Tibial nerve (tissue), 4 donors: ENCODE results near the gene S100A11. TPM values are rescaled to one million over a fixed set of nuclear protein-coding genes. Genes with fewer than 3 reads are reported as not detected.

ENCODE experiments used
- DNase-seq, 2 donors: peaks; one replicate each; pipeline ENCODE4 v3.0.0-alpha.2; 2019; ENCODE audit warnings: low spot score in 2 of 2
- H3K27ac ChIP-seq, 4 donors: fragments of 200-600 bp; sonication (generic) in 3 of 4; one replicate each; pipeline ENCODE4 v1.5.1; 2017 to 2019; ENCODE audit warnings: mild to moderate bottlenecking in 1 of 4
- H3K27me3 ChIP-seq, 2 donors: fragments of 200-600 bp; sonication (generic) in 1 of 2; one replicate each; pipeline versions ENCODE4 v1.5.1 to v1.6.0; 2017 to 2019
- H3K36me3 ChIP-seq, 3 donors: fragments of 200-600 bp; sonication (generic); one replicate each; pipeline ENCODE4 v1.5.1; 2018 to 2019
- H3K4me1 ChIP-seq, 4 donors: fragments of 200-600 bp; sonication (generic) in 3 of 4; one replicate each; pipeline ENCODE4 v1.5.1; 2017 to 2019
- H3K4me3 ChIP-seq, 4 donors: fragments of 200-600 bp; sonication (generic) in 3 of 4; one replicate each; pipeline ENCODE4 v1.5.1; 2017 to 2019; ENCODE audit warnings: mild to moderate bottlenecking in 1 of 4, moderate library complexity in 1 of 4
- H3K9me3 ChIP-seq, 4 donors: fragments of 200-600 bp; sonication (generic) in 3 of 4; one replicate each; pipeline ENCODE4 v1.5.1; 2017 to 2019
- CTCF ChIP-seq, 5 experiments: fragments of 200-600 bp in 3 of 5; fragments of 450-650 bp in 2 of 5; sonication (generic) in 3 of 5; IDR thresholded peaks; one replicate each; pipeline ENCODE4 v1.5.1; 2016 to 2019; ENCODE audit warnings: antibody characterized with exemption in 5 of 5, mild to moderate bottlenecking in 3 of 5, moderate library complexity in 2 of 5
- EP300 ChIP-seq, 2 donors: sonication (generic); formaldehyde crosslinking; IDR thresholded peaks; one replicate each; pipeline ENCODE4 v1.6.1; 2017; ENCODE audit warnings: antibody characterized with exemption in 2 of 2, mild to moderate bottlenecking in 1 of 2
- POLR2A ChIP-seq, 2 donors: fragments of 450-650 bp; IDR thresholded peaks; one replicate each; pipeline ENCODE4 v1.6.1; 2017; ENCODE audit warnings: antibody characterized with exemption in 2 of 2, mild to moderate bottlenecking in 2 of 2, moderate library complexity in 2 of 2
- WGBS, 2 donors: methylation state at CpG; one replicate each; pipeline ENCODE4 v1.1.5; 2018; 5-methylcytosine and 5-hydroxymethylcytosine counted together
- total RNA-seq, 4 donors: library from RNA; depleted of rRNA; stranded (reverse); fragments of >200 nt; gene quantifications; one replicate each; pipeline ENCODE4 v1.1.0, GENCODE V29; 2016

S100A11 gene
- total RNA-seq, 4 donors from 2014 or later, result 85.0 to 267 (median 145) TPM

DNA sequence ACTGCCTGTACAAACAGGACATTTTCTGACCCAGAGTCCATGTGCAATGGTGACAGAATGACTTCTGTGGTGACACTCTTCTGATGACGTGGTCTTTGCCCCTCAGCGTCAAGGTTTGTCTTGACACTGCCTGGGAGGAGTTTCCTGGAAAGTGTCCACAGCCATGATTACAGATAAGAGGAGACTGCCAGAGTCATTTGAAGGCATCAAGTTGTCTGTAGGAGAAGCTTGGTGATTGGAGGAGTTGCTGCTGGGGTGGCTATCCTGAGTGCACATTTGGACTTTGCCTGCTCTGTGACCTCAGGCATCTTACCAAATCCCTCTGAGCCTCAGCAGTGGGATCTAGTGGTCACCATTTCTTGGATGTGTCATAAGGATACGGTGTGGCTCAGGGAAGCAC lies 34.3 kb upstream of the S100A11 start:
- TF ChIP-seq CTCF (IDR thresholded peaks at IDR 0.05) (no peak), POLR2A (IDR thresholded peaks at IDR 0.05) (no peak), EP300 (IDR thresholded peaks at IDR 0.05) (no peak)
- H3K9me3 ChIP-seq, result no peaks in the 10 kb centered on the region
- WGBS, 2 donors, result 82% methylated on average over 3 of the region's 3 CpGs

DNA sequence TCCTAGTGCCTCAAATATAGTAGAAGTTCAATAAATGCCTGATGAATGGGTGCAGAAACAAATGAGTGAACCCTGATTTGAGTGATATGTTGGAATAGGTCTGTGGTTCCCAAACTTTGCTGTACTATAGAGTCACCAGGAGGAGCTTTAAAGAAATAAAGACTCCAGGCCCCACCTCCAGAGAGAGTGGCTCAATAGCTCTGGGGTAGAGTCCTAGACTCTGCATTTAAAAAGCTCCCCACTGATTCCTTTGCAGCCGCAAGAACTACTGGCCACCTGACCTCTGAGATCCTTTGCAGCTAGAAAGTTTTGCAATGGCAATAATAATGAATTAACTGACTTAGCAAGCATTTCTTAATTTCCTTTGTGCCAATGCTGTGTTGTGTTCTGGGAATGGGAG lies 31.1 kb upstream of the S100A11 start:
- TF ChIP-seq CTCF (IDR thresholded peaks at IDR 0.05), result no peak
- TF ChIP-seq POLR2A (IDR thresholded peaks at IDR 0.05), result no peak
- TF ChIP-seq EP300 (IDR thresholded peaks at IDR 0.05), result no peak
- Histone ChIP-seq H3K27ac (no peak overlapping the region), H3K4me1 (no peaks in the 10 kb centered on the region), H3K4me3 (no peak overlapping the region), H3K9me3 (no peaks in the 10 kb centered on the region), H3K27me3 (peaks cover 0 to 4% of the 10 kb centered on the region in 2 donors), H3K36me3 (no peaks in the 10 kb centered on the region)
- no peak for DNase-seq
- WGBS, 2 donors, result 17 to 47% methylated on average over 1 of the region's 1 CpG

More for the DNA sequence above, 34.3 kb upstream of the S100A11 start:
- no peak for DNase-seq
- H3K4me1 ChIP-seq, result no peaks in the 10 kb centered on the region
- no peaks in the 10 kb centered on the region for H3K36me3 ChIP-seq
- peaks cover 0 to 4% of the 10 kb centered on the region in 2 donors for H3K27me3 ChIP-seq
- no peak overlapping the region for H3K4me3 ChIP-seq
- no peak overlapping the region for H3K27ac ChIP-seq

DNA sequence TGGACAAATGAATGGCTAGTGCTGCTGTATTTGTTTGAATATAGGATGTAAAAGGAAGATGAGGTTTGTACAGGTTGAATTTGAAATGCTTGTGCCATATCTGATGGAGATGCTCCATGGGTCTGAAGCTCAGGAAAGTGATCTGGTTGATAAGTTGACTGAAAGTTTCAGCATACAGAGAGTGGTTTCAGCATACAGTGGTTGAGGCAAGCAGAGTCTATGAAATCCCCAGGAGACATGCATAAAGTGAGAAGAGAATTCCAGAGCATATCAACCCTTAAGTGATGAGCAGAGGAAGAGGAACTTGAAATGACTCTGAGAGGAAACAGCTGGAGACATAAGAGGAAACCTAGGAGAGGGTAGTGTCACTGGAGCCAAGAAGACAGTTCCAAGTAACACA lies 30.3 kb upstream of the S100A11 start:
- Histone ChIP-seq H3K36me3 (no peaks in the 10 kb centered on the region), H3K4me1 (no peaks in the 10 kb centered on the region), H3K9me3 (no peaks in the 10 kb centered on the region), H3K27me3 (peaks cover 0 to 2% of the 10 kb centered on the region in 2 donors), H3K4me3 (no peak overlapping the region), H3K27ac (no peak overlapping the region)
- DNase-seq, result no peak
- TF ChIP-seq CTCF (IDR thresholded peaks at IDR 0.05) (no peak), POLR2A (IDR thresholded peaks at IDR 0.05) (no peak), EP300 (IDR thresholded peaks at IDR 0.05) (no peak)

GRCh38 chr1:152061952-152062351 lies 25.1 kb upstream of the S100A11 start:
- Histone ChIP-seq H3K27me3 (peaks cover 0 to 13% of the 10 kb centered on the region in 2 donors), H3K36me3 (no peaks in the 10 kb centered on the region), H3K4me3 (no peak overlapping the region), H3K4me1 (no peaks in the 10 kb centered on the region), H3K9me3 (no peaks in the 10 kb centered on the region), H3K27ac (no peak overlapping the region)
- TF ChIP-seq POLR2A (IDR thresholded peaks at IDR 0.05) (no peak), CTCF (IDR thresholded peaks at IDR 0.05) (no peak), EP300 (IDR thresholded peaks at IDR 0.05) (no peak)
- DNase-seq, result no peak

DNA sequence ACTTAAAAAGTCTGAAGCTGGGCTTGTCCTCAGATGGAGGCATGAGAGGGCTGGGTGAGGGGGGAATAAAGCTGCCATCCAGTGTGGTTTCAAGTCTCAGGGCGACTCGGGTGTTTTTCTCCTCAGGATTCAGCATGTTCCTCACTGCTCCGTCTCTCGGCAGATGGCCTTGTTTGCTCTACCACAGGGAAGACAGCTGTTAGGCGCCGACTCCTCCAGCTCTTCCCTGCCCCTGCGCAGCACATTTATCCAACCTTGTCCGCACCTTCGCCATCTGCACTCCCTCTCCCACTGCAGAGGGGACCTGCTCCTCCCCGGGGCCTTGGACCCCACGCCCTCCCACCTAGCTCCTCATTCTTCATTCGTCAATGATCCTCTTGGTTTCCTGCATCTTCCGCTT lies 16.6 kb upstream of the S100A11 start:
- H3K4me1 ChIP-seq, result peaks cover 0 to 11% (median 1%) of the 10 kb centered on the region in 4 donors
- no peak for TF ChIP-seq POLR2A (IDR thresholded peaks at IDR 0.05)
- no peak for TF ChIP-seq CTCF (IDR thresholded peaks at IDR 0.05)
- no peak for TF ChIP-seq EP300 (IDR thresholded peaks at IDR 0.05)
- no peaks in the 10 kb centered on the region for H3K9me3 ChIP-seq
- H3K27ac ChIP-seq, result no peak overlapping the region
- H3K4me3 ChIP-seq, result no peak overlapping the region
- DNase-seq, result no peak
- 66 to 79% methylated on average over 13 of the region's 13 CpGs for WGBS, 2 donors
- no peaks in the 10 kb centered on the region for H3K36me3 ChIP-seq
- no peaks in the 10 kb centered on the region for H3K27me3 ChIP-seq
